AG10803 (cell line): ENCODE results near the gene LAMTOR2.

Experiments used
- DNase-seq: peaks from one replicate; pipeline ENCODE4 v3.0.0; 2010; ENCODE audit warnings: low read depth
- H3K4me3 ChIP-seq: 2 replicates; pipeline ENCODE4 v1.5.1; 2011; ENCODE audit warnings: mild to moderate bottlenecking, low read length, control low read depth
- TF ChIP-seq, protein P1 (sequence below): conservative IDR thresholded peaks from 2 replicates; pipeline ENCODE4 v1.5.1; 2011; ENCODE audit warnings: mild to moderate bottlenecking, low read length, control low read depth, inconsistent platforms

The LAMTOR2 gene

DNA sequence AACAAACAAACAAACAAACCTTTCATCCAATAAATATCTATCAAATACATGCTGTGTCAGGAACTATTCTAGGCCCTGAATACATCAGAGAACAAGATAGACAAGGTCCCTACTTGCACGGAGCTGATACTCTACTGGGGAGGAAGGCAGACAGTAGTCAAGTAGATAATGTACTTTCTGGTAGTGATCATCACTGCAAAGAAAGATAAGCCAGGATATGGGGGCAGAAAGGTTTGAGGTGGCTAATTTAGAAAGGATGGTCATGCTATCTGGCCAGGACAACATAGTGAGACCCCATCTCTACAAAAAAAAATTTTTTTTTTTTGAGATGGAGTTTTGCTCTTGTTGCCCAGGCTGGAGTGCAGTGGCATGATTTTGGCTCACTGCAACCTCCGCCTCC lies 37.0 kb downstream of the LAMTOR2 start:
- TF ChIP-seq, protein P1, sequence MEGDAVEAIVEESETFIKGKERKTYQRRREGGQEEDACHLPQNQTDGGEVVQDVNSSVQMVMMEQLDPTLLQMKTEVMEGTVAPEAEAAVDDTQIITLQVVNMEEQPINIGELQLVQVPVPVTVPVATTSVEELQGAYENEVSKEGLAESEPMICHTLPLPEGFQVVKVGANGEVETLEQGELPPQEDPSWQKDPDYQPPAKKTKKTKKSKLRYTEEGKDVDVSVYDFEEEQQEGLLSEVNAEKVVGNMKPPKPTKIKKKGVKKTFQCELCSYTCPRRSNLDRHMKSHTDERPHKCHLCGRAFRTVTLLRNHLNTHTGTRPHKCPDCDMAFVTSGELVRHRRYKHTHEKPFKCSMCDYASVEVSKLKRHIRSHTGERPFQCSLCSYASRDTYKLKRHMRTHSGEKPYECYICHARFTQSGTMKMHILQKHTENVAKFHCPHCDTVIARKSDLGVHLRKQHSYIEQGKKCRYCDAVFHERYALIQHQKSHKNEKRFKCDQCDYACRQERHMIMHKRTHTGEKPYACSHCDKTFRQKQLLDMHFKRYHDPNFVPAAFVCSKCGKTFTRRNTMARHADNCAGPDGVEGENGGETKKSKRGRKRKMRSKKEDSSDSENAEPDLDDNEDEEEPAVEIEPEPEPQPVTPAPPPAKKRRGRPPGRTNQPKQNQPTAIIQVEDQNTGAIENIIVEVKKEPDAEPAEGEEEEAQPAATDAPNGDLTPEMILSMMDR, result no peak
- H3K4me3 ChIP-seq, result no peak overlapping the region

DNA sequence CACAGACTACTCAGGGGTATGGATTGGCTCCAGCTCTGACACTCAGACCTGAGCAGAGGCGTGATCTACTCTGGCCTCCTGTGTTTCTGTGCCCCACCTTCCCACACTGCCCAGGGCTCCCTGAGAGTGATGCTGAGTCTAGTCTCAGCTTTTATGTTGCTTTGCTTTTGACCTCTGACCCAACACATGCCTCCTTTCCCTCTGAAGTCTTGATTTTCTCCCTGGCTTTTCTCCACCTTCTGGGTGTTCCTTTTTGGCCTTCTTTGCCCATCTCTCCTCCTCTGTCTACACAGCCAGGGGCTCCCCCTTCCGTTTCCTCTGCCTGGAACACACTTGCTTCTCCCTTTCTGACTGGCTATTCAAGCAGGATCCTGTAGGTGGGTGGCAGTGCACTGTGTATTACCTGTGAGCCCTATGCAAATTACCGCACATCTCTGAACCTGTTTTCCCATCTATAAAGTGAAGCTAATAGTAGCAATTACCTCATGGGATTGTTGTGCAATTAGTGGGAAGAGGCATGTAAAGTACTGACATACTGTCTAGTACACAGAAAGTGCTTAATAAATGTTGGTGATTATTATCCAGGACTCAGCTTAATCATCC lies 41.4 kb downstream of the LAMTOR2 start:
- TF ChIP-seq, protein P1, result no peak
- no peak overlapping the region for H3K4me3 ChIP-seq
- no peak for DNase-seq

More for the DNA sequence above, 37.0 kb downstream of the LAMTOR2 start:
- DNase-seq, result no peak

DNA sequence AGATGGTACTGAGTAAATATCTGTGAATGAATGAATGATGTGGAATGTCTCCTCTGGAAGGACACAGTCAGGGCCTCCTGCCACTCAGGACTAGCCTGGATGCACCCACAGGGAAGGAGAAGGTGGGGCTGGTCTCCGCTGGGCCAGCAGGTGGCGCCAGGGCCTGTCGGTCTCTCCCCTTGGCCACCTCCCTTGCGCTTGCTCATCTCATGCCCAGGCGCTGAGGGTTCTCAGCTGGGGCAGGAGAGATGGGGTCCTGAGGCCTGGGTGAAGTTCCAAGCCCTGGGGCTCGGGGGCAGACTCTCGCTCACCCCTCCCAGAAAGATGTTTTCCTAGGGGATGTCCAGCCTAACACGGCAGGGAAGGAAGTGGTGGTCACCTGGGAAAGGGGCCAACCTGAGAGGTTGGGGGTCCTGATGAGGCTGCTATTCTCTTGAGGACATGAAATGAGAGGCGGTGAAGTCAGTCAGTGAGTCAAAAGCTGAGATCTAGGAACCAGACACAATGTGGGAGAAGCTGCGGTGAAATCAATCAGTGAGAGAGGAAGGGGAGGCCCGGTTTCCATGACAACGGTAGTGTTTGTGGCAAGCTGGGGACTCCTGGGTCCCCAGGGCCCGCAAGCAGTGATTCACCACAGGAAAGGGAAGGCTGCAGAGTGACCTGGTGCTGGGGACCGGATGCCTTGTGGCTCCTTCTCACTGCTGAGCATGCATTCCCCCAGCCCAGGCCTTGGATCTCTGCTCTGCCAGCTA lies 42.2 kb downstream of the LAMTOR2 start:
- TF ChIP-seq, protein P1, result peak; percentile 97
- no peak overlapping the region for H3K4me3 ChIP-seq
- DNase-seq, result peak; percentile 81

DNA sequence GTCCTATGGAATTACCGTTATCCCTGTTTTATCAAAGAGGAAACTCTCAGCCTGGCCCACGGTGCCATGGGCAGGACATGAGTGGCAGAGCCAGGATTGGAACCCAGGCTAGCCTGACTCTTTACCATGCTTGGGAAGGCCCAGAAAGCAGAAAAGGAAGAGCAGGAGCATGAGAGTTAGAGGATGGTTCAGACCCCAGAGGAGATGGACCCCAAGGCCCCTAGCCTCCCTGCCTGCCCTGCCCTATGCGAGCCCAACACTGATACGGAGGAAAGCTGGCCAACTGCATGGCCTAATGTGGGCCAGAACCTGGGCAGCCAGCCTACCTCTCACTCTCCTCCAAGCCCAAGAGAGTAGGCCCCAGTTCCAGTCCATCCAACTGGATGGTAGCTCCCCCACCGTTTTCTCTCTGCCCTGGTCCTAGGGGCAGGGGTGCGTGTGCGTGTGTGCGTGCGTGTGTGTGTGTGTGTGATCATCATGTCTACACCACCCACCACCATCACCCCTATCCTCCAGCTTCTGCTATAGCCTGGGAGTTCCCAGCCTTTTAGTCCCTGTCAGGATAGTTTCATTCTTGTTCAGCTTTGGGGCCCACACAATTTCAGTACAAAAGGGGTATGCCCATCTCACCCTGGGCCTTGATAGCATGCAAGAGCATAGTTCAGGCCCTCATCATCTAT lies 43.1 kb downstream of the LAMTOR2 start:
- H3K4me3 ChIP-seq, result no peak overlapping the region
- no peak for DNase-seq
- TF ChIP-seq, protein P1, result no peak

DNA sequence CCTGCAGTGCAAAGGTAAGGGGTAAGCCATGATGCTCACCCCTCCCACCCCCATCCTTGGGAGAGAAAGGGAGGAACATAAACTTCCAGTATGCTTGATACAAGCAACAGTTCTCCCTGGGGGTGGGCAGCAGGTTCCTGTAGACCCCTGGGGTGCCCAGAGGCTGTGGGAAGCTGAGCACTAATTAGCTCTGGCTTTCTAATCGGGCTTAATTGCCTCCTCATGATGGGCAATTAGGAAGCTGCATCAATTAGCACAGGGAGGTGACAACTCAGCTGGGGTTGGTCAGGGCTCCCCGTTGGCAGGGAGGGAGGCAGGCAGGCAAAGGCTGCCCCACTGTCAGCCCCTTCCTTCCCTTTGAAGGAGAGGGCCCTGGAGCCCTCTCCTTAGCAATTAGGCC lies 44.2 kb downstream of the LAMTOR2 start:
- DNase-seq, result no peak
- TF ChIP-seq, protein P1, result no peak
- H3K4me3 ChIP-seq, result no peak overlapping the region

DNA sequence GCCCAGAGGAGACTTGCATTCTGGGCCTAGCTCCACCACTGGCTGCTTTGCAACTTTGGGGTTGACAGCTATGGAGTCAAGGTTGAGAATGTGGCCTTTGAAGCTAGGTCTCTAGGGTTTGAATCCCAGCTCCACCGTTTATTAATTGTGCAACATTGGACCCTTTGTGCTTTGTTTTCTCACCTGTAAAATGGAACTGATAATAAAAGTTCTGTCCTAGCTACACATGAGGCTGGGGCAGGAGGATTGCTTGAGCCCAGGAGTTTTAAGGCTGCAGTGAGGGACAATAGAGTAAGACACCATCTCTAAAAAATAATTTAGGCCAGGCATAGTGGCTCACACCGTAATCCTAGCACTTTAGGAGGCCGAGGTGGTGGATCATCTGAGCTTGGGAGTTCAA lies 44.7 kb downstream of the LAMTOR2 start:
- TF ChIP-seq, protein P1, result no peak
- DNase-seq, result no peak
- H3K4me3 ChIP-seq, result no peak overlapping the region
